A549 (cell line): ENCODE measurements around the gene DIPK2A. TPM values are rescaled to one million over a fixed set of nuclear protein-coding genes. Genes with fewer than 3 reads are reported as not detected.

Experiments
- ATAC-seq, 2 experiments: fragments of 200-7000 bp in 1 of 2; fragments of >200 bp in 1 of 2; cut with Nextera tagmentation in 1 of 2; cut with Tn5 transposase in 1 of 2; 3 replicates each; pipeline versions ENCODE4 v1.8.0 to v1.9.1; 2018 to 2020; ENCODE audit warnings: mild to moderate bottlenecking in 1 of 2, moderate library complexity in 1 of 2
- CTCF ChIA-PET: fragments of 300-600 bp; sonication (Branson Sonifier 250); formaldehyde crosslinking; extraction: SDS; loops from one replicate; lab custom pipeline; 2021; ENCODE audit warnings: antibody characterized with exemption, inconsistent platforms; lab: Yijun Ruan, JAX
- POLR2A ChIA-PET: fragments of 350-600 bp; formaldehyde crosslinking; extraction: SDS; loops from one replicate; lab custom pipeline; 2021; ENCODE audit warnings: antibody characterized with exemption, inconsistent platforms; lab: Yijun Ruan, JAX
- DNase-seq, 2 experiments: peaks; one replicate each; pipeline versions ENCODE4 v3.0.0 to v3.0.0-alpha.2; 2011 to 2016; ENCODE audit warnings: low read depth in 1 of 2, low spot score in 1 of 2
- FAIRE-seq: peaks from 2 replicates; lab custom pipeline; 2011; peaks lifted over from hg19 to GRCh38; lab: Jason Lieb, UNC
- H3K27ac ChIP-seq, 2 experiments: fragments of >200 bp; sonication (Bioruptor Twin); formaldehyde crosslinking; 3 replicates each; pipeline ENCODE4 v1.5.1; 2016 to 2017
- H3K4me1 ChIP-seq: fragments of >200 bp; sonication (Bioruptor Twin); formaldehyde crosslinking; 3 replicates; pipeline ENCODE4 v1.6.1; 2016
- H3K4me2 ChIP-seq: fragments of >200 bp; sonication (Bioruptor Twin); formaldehyde crosslinking; 3 replicates; pipeline ENCODE4 v1.6.1; 2016
- H3K4me3 ChIP-seq: fragments of >200 bp; sonication (Bioruptor Twin); formaldehyde crosslinking; 3 replicates; pipeline ENCODE4 v1.5.1; 2016
- H3K9me3 ChIP-seq: fragments of >200 bp; sonication (Bioruptor Twin); formaldehyde crosslinking; 3 replicates; pipeline ENCODE4 v1.6.1; 2016
- BHLHE40 ChIP-seq: IDR thresholded peaks from 2 replicates; pipeline ENCODE4 v1.6.1; 2012; ENCODE audit warnings: low read depth, low read length, inconsistent platforms
- CBX2 ChIP-seq: fragments of 200-600 bp; sonication (generic); IDR thresholded peaks from 2 replicates; pipeline ENCODE4 v1.6.1; 2016; ENCODE audit warnings: low read depth, mild to moderate bottlenecking, borderline replicate concordance
- CEBPB ChIP-seq, 2 experiments: fragments of >200 bp in 1 of 2; sonication (Bioruptor Twin) in 1 of 2; formaldehyde crosslinking in 1 of 2; IDR thresholded peaks; 2 replicates each; pipeline ENCODE4 v1.6.1; 2012 to 2016
- CHD4 ChIP-seq: fragments of 200-600 bp; sonication (generic); IDR thresholded peaks from 2 replicates; pipeline ENCODE4 v1.6.1; 2016; ENCODE audit warnings: antibody characterized with exemption, mild to moderate bottlenecking, borderline replicate concordance
- EHMT2 ChIP-seq: fragments of 200-600 bp; sonication (generic); IDR thresholded peaks from 2 replicates; pipeline ENCODE4 v1.6.1; 2016; ENCODE audit warnings: antibody characterized with exemption, low read depth, mild to moderate bottlenecking, moderate library complexity
- ELK1 ChIP-seq: fragments of 150-350 bp; IDR thresholded peaks from 2 replicates; pipeline ENCODE4 v1.6.1; 2014; ENCODE audit warnings: low read depth, mild to moderate bottlenecking, low read length
- EP300 ChIP-seq, 2 experiments: fragments of >200 bp; sonication (Bioruptor Twin); formaldehyde crosslinking; IDR thresholded peaks; 2 replicates in 1 of 2; 3 replicates in 1 of 2; pipeline ENCODE4 v1.6.1; 2016 to 2017
- ESRRA ChIP-seq: fragments of 150-350 bp; IDR thresholded peaks from 2 replicates; pipeline ENCODE4 v1.6.1; 2014; ENCODE audit warnings: mild to moderate bottlenecking, low read length, borderline replicate concordance
- FOSL2 ChIP-seq, 2 experiments: fragments of 450-650 bp in 1 of 2; fragments of >200 bp in 1 of 2; sonication (Bioruptor Twin) in 1 of 2; formaldehyde crosslinking; IDR thresholded peaks; 2 replicates each; pipeline versions ENCODE4 v1.5.0 to v1.6.1; 2016 to 2020; ENCODE audit warnings: mild to moderate bottlenecking in 1 of 2, moderate library complexity in 1 of 2
- HES2 ChIP-seq: fragments of >200 bp; sonication (Bioruptor Twin); formaldehyde crosslinking; IDR thresholded peaks from 2 replicates; pipeline ENCODE4 v1.6.1; 2016
- HOXA7 ChIP-seq: fragments of 250-450 bp; sonication (Bioruptor Pico); IDR thresholded peaks from 2 replicates; pipeline ENCODE4 v1.5.0; 2020; ENCODE audit warnings: mild to moderate bottlenecking, moderate library complexity
- HOXB5 ChIP-seq: fragments of 250-450 bp; sonication (Bioruptor Pico); IDR thresholded peaks from 2 replicates; pipeline ENCODE4 v1.5.0; 2020; ENCODE audit warnings: mild to moderate bottlenecking, moderate library complexity
- KDM1A ChIP-seq: fragments of 200-600 bp; sonication (generic); IDR thresholded peaks from 2 replicates; pipeline ENCODE4 v1.6.1; 2016; ENCODE audit warnings: low read depth, mild to moderate bottlenecking
- MAFK ChIP-seq: fragments of 450-650 bp; IDR thresholded peaks from 2 replicates; pipeline ENCODE4 v1.6.1; 2014; ENCODE audit not compliant: partially characterized antibody
- MAZ ChIP-seq: fragments of 150-350 bp; IDR thresholded peaks from 2 replicates; pipeline ENCODE4 v1.6.1; 2014; ENCODE audit warnings: antibody characterized with exemption, low read depth, low read length, borderline replicate concordance
- PHF8 ChIP-seq: fragments of 200-600 bp; sonication (generic); IDR thresholded peaks from 2 replicates; pipeline ENCODE4 v1.6.1; 2016; ENCODE audit warnings: low read depth, mild to moderate bottlenecking, antibody characterized with exemption, moderate library complexity, borderline replicate concordance
- POLR2AphosphoS2 ChIP-seq: conservative IDR thresholded peaks from 2 replicates; pipeline ENCODE4 v1.6.1; 2012; ENCODE audit warnings: low read length, improper control_type of control experiment, inconsistent platforms
- RARB ChIP-seq: fragments of 250-450 bp; sonication (Bioruptor Pico); IDR thresholded peaks from 2 replicates; pipeline ENCODE4 v1.8.0; 2021; ENCODE audit warnings: mild to moderate bottlenecking, moderate library complexity
- SMC3 ChIP-seq: fragments of >200 bp; sonication (Bioruptor Twin); formaldehyde crosslinking; IDR thresholded peaks from 3 replicates; pipeline ENCODE4 v1.6.1; 2018; ENCODE audit warnings: inconsistent platforms
- TFCP2L1 ChIP-seq: fragments of 250-450 bp; sonication (Bioruptor Pico); IDR thresholded peaks from 2 replicates; pipeline ENCODE4 v1.5.0; 2021; ENCODE audit warnings: mild to moderate bottlenecking
- TP53 ChIP-seq: fragments of 250-450 bp; sonication (Bioruptor Pico); IDR thresholded peaks from 2 replicates; pipeline ENCODE4 v1.5.0; 2021; ENCODE audit warnings: mild to moderate bottlenecking, moderate library complexity
- ZNF302 ChIP-seq: fragments of 250-450 bp; sonication (Bioruptor Pico); IDR thresholded peaks from 2 replicates; pipeline ENCODE4 v1.9.0; 2021; ENCODE audit warnings: inconsistent platforms, mild to moderate bottlenecking, moderate library complexity
- ZSCAN20 ChIP-seq: fragments of 250-450 bp; sonication (Bioruptor Pico); IDR thresholded peaks from 2 replicates; pipeline ENCODE4 v1.8.0; 2022; ENCODE audit warnings: mild to moderate bottlenecking, moderate library complexity
- WGBS: methylation state at CpG from one replicate; pipeline ENCODE4 v1.1.6; 2017; ENCODE audit errors: missing lambda C conversion rate; 5-methylcytosine and 5-hydroxymethylcytosine counted together
- polyA plus RNA-seq, 4 experiments: library from polyadenylated mRNA; depleted of rRNA in 3 of 4; stranded (reverse); fragments of >200 nt; fragmentation: RNase III in 1 of 4; extraction: RNeasy Plus Mini Kit Qiagen cat#74134 plus additional on column Dnase treatment in 1 of 4; gene quantifications; 2 replicates in 3 of 4; 3 replicates in 1 of 4; pipeline ENCODE4 v1.2.3, GENCODE V29; 2011 to 2017
- TF ChIP-seq, protein P1 (sequence below): fragments of 250-450 bp; sonication (Bioruptor Pico); IDR thresholded peaks from 2 replicates; pipeline ENCODE4 v1.5.0; 2020; ENCODE audit warnings: low read depth, mild to moderate bottlenecking, moderate library complexity
- TF ChIP-seq, protein P2 (sequence below): fragments of 450-650 bp; IDR thresholded peaks from 2 replicates; pipeline ENCODE4 v1.6.1; 2014; ENCODE audit warnings: antibody characterized with exemption

DIPK2A gene
- polyA plus RNA-seq, 2 of the 4 experiments (the other 2 are of a cell fraction) = 5.7 to 9.8 TPM

GRCh38 chr3:143934791-143935190, 36.8 kb upstream of the DIPK2A start:
- Histone ChIP-seq H3K4me1 (no peaks in the 10 kb centered on the region), H3K4me3 (no peak overlapping the region), H3K4me2 (no peak overlapping the region), H3K9me3 (no peaks in the 10 kb centered on the region), H3K27ac (no peak overlapping the region)
- WGBS = 0% methylated on average over 3 of the region's 3 CpGs
- FAIRE-seq (no peak), DNase-seq (no peak), ATAC-seq (no peak)
- ChIA-PET CTCF (no interaction called here), POLR2A (interaction anchor here (1.1 kb wide), 1 partner anchor 37 kb away, joined by 3 read pairs; the partner anchor contains the start of gene DIPK2A)
- TF ChIP-seq EP300 (IDR thresholded peaks at IDR 0.05) (no peak), TFCP2L1 (no peak), ESRRA (no peak), HOXB5 (no peak), POLR2AphosphoS2 (no peak), EHMT2 (no peak), HOXA7 (no peak), PHF8 (no peak), BHLHE40 (no peak), KDM1A (no peak)

GRCh38 chr3:143935678-143936077, 35.9 kb upstream of the DIPK2A start:
- Histone ChIP-seq H3K4me3 (no peak overlapping the region), H3K4me1 (no peaks in the 10 kb centered on the region), H3K9me3 (no peaks in the 10 kb centered on the region), H3K4me2 (no peak overlapping the region), H3K27ac (no peak overlapping the region)
- FAIRE-seq (no peak), ATAC-seq (no peak), DNase-seq (no peak)
- ChIA-PET CTCF (no interaction called here), POLR2A (no interaction called here)
- no peak for TF ChIP-seq HES2
- TF ChIP-seq HOXB5 = no peak
- no peak for TF ChIP-seq ZNF302
- TF ChIP-seq MAFK = no peak
- no peak for TF ChIP-seq TP53
- no peak for TF ChIP-seq ZSCAN20 (CRISPR knock-in tag)
- TF ChIP-seq CBX2 = no peak
- no peak for TF ChIP-seq MAZ
- TF ChIP-seq TFCP2L1 = no peak
- no peak for TF ChIP-seq SMC3
- TF ChIP-seq, protein P1, sequence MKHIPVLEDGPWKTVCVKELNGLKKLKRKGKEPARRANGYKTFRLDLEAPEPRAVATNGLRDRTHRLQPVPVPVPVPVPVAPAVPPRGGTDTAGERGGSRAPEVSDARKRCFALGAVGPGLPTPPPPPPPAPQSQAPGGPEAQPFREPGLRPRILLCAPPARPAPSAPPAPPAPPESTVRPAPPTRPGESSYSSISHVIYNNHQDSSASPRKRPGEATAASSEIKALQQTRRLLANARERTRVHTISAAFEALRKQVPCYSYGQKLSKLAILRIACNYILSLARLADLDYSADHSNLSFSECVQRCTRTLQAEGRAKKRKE (CRISPR knock-in tag) = no peak
- TF ChIP-seq ELK1 = no peak
- TF ChIP-seq RARB (CRISPR knock-in tag) = no peak
- TF ChIP-seq CHD4 = no peak
- TF ChIP-seq, protein P2, sequence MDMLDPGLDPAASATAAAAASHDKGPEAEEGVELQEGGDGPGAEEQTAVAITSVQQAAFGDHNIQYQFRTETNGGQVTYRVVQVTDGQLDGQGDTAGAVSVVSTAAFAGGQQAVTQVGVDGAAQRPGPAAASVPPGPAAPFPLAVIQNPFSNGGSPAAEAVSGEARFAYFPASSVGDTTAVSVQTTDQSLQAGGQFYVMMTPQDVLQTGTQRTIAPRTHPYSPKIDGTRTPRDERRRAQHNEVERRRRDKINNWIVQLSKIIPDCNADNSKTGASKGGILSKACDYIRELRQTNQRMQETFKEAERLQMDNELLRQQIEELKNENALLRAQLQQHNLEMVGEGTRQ = no peak
- no peak for TF ChIP-seq CEBPB (IDR thresholded peaks at IDR 0.05)
- TF ChIP-seq FOSL2 (IDR thresholded peaks at IDR 0.05) = no peak
- no peak for TF ChIP-seq FOSL2 (CRISPR knock-in tag; IDR thresholded peaks at IDR 0.05)
- TF ChIP-seq ESRRA = no peak
- TF ChIP-seq HOXA7 = no peak
- 0% methylated on average over 1 of the region's 1 CpG for WGBS
